Mammary epithelial cell (primary cell): ENCODE data around the gene HASPIN.
A peak's percentile ranks its signal among the peaks of the same experiment; 100 is the strongest.

Experiments used
- CTCF ChIP-seq, 2 donors: IDR thresholded peaks in 1 of 2; conservative IDR thresholded peaks in 1 of 2; 2 replicates each; pipeline ENCODE4 v1.5.1; 2011 to 2012; ENCODE audit warnings: inconsistent platforms in 2 of 2, low read length in 2 of 2, mild to moderate bottlenecking in 2 of 2, control low read depth in 1 of 2, low read depth in 1 of 2; ENCODE audit not compliant: insufficient read depth in 1 of 2; ENCODE audit errors: extremely low read depth in 1 of 2
- EZH2 ChIP-seq: IDR thresholded peaks from 2 replicates; pipeline ENCODE4 v1.6.1; 2012; ENCODE audit warnings: low read length, inconsistent platforms, borderline replicate concordance

- TF ChIP-seq CTCF (conservative IDR thresholded peaks at IDR 0.05 in 1 of 2, IDR thresholded peaks at IDR 0.05 in 1 of 2; ENCODE audit: extremely low read depth in 1 of 2, insufficient read depth in 1 of 2, low read depth in 1 of 2, low read length in 2 of 2) (peak in 1 of 2 donors; percentile 15), EZH2 (no peak)
Measured at GRCh38 chr17:3691617-3692067, 32.1 kb upstream of the HASPIN start.
